Heart left ventricle (tissue), 16 donors: Measurements from ENCODE around the gene HAUS7. TPM values are rescaled to one million over a fixed set of nuclear protein-coding genes. Genes with fewer than 3 reads are reported as not detected.

Experiments
- ATAC-seq, 4 donors: fragments of 200-7000 bp; cut with Tn5 transposase; one replicate each; pipeline ENCODE4 v1.9.1; 2020 to 2022; ENCODE audit warnings: moderate library complexity in 4 of 4, mild to moderate bottlenecking in 3 of 4, moderate number of reproducible peaks in 1 of 4
- DNase-seq, 5 donors: peaks; one replicate each; pipeline ENCODE4 v3.0.0-alpha.2; 2020
- H3K27ac ChIP-seq, 12 donors: fragments of 200-600 bp; sonication (generic) in 4 of 12; one replicate each; pipeline versions ENCODE4 v1.5.0 to v1.8.0; 2016 to 2022; ENCODE audit warnings: mild to moderate bottlenecking in 2 of 12
- H3K27me3 ChIP-seq, 9 donors: fragments of 200-600 bp; sonication (generic) in 2 of 9; one replicate each; pipeline versions ENCODE4 v1.5.1 to v1.8.0; 2016 to 2022; ENCODE audit warnings: mild to moderate bottlenecking in 3 of 9
- H3K36me3 ChIP-seq, 9 donors: fragments of 200-600 bp; sonication (generic) in 2 of 9; one replicate each; pipeline versions ENCODE4 v1.5.0 to v1.8.0; 2018 to 2022; ENCODE audit warnings: mild to moderate bottlenecking in 2 of 9
- H3K4me1 ChIP-seq, 12 donors: fragments of 200-600 bp; sonication (generic) in 4 of 12; one replicate each; pipeline versions ENCODE4 v1.5.0 to v1.8.0; 2016 to 2022; ENCODE audit warnings: mild to moderate bottlenecking in 3 of 12
- H3K4me3 ChIP-seq, 12 donors: fragments of 200-600 bp; sonication (generic) in 4 of 12; one replicate each; pipeline versions ENCODE4 v1.5.0 to v1.8.0; 2017 to 2022; ENCODE audit warnings: mild to moderate bottlenecking in 9 of 12, moderate library complexity in 4 of 12
- H3K9me3 ChIP-seq, 12 donors: fragments of 200-600 bp; sonication (generic) in 4 of 12; one replicate each; pipeline versions ENCODE4 v1.5.0 to v1.8.0; 2016 to 2022; ENCODE audit warnings: mild to moderate bottlenecking in 1 of 12
- POLR2A ChIP-seq, 2 donors: fragments of 450-650 bp; IDR thresholded peaks; one replicate each; pipeline ENCODE4 v1.6.1; 2017; ENCODE audit warnings: antibody characterized with exemption in 2 of 2, mild to moderate bottlenecking in 2 of 2, moderate library complexity in 2 of 2
- WGBS, 4 donors: extraction: QIAGEN DNeasy Blood & Tissue Kit in 2 of 4; methylation state at CpG; one replicate each; pipeline versions ENCODE4 v1.1.5 to v1.1.7; 2013 to 2018; 5-methylcytosine and 5-hydroxymethylcytosine counted together
- intact Hi-C, 10 donors: fragments of 100-400 bp; cut with DNase I; formaldehyde crosslinking; loops; one replicate each; pipeline versions ENCODE4 v1.11.1 to v1.14.2; 2022
- polyA plus RNA-seq, 2 donors: library from polyadenylated mRNA; stranded (reverse); fragments of 200-250 nt; gene quantifications; one replicate each; pipeline ENCODE4 v1.2.3, GENCODE V29; 2013
- total RNA-seq, 9 donors: library from RNA; depleted of rRNA in 2 of 9; stranded (reverse); fragments of >200 nt in 2 of 9; fragmentation: NEBNext Ultra II Directional in 3 of 9; extraction: Animal tissue kit (Norgen Biotek cat#: 25700) in 3 of 9; gene quantifications; one replicate each; pipeline versions ENCODE4 v1.1.0 to v1.2.4, GENCODE V29; 2016 to 2023
- TF ChIP-seq, protein P1 (sequence below), 12 donors: fragments of 200-600 bp; sonication (generic) in 4 of 12; IDR thresholded peaks; one replicate each; pipeline versions ENCODE4 v1.5.0 to v1.8.0; 2018 to 2022; ENCODE audit warnings: antibody characterized with exemption in 12 of 12, mild to moderate bottlenecking in 5 of 12
- donor health status: ischemic (EF 13 %, LVEDD 7.1; RV severe dilation, severe dysfunction).
- donor health status: healthy with polysubstance abuse.
- donor health status: DM: no; HTN: yes; CAD: no.
- donor health status: DM: no; HTN: no; CAD: no.
- donor health status: ischemic (EF 25% LVEDD 6.9; RV normal size, moderate dysfunction).
- donor health status: ischemic (EF 25% LVEDD 5.7; RV mildly dilated, moderate dysfunction).
- donor health status: healthy.
- donor health status: DM: yes; HTN: yes; CAD: no.
- donor health status: ischemic (EF 35%, LVEDD 5.7; RV mildly dilated, moderate dysfunction).
- donor health status: nonischemic (EF 11% LVEDD 7.7; RV severe dilation, severe dysfunction).
- donor health status: DM: yes; HTN: yes; CAD: no.
- donor health status: PGD.
- donor health status: ischemic (EF 29% LVEDD 5.4; RV normal size, mild dysfunction).
- donor health status: nonischemic (EF 23%, LVEDD 6.1; RV moderate dilation, normal function).

HAUS7 gene
- total and polyA plus RNA-seq, 11 donors = 15.3 to 28.2 (median 20.2) TPM

DNA sequence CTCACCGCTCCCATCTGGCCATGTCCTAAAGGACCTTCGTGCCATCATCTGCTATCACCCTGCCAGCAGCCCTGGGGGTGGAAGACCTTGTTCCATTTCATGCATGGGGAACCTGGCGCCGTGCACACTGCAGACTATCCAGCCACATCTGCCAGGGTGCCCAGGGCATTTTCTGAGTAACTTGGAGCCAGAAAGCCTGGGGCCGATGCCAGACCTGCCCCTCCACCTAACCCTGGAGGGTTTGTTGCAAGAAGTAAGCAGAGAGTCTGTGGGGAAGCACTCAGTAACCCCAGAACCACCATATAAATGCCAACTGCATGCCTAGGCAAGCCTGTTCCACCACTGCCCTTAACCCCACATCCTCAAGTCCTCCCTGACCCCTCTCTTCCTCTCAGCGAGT is 7.3 kb downstream of the HAUS7 start:
- 86 to 94% (median 93%) methylated on average over 1 to 6 of the region's 6 CpGs for WGBS, 4 donors
- Histone ChIP-seq H3K27me3 (no peaks in the 10 kb centered on the region), H3K4me3 (no peak overlapping the region), H3K9me3 (no peaks in the 10 kb centered on the region), H3K36me3 (peaks cover 0 to 20% (median 0%) of the 10 kb centered on the region in 9 donors), H3K27ac (no peak overlapping the region), H3K4me1 (no peaks in the 10 kb centered on the region)
- ATAC-seq = no peak
- intact Hi-C loops = loop anchor here in 3 of 10 donors (5.0 to 10.0 kb wide), 2 partner anchors 44 to 518 kb away; no protein-coding TSS in a partner anchor
- TF ChIP-seq, protein P1, sequence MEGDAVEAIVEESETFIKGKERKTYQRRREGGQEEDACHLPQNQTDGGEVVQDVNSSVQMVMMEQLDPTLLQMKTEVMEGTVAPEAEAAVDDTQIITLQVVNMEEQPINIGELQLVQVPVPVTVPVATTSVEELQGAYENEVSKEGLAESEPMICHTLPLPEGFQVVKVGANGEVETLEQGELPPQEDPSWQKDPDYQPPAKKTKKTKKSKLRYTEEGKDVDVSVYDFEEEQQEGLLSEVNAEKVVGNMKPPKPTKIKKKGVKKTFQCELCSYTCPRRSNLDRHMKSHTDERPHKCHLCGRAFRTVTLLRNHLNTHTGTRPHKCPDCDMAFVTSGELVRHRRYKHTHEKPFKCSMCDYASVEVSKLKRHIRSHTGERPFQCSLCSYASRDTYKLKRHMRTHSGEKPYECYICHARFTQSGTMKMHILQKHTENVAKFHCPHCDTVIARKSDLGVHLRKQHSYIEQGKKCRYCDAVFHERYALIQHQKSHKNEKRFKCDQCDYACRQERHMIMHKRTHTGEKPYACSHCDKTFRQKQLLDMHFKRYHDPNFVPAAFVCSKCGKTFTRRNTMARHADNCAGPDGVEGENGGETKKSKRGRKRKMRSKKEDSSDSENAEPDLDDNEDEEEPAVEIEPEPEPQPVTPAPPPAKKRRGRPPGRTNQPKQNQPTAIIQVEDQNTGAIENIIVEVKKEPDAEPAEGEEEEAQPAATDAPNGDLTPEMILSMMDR (IDR thresholded peaks at IDR 0.05) = no peak
- no peak for TF ChIP-seq POLR2A (IDR thresholded peaks at IDR 0.05)
- peak in 1 of 5 donors; percentile 10 for DNase-seq

DNA sequence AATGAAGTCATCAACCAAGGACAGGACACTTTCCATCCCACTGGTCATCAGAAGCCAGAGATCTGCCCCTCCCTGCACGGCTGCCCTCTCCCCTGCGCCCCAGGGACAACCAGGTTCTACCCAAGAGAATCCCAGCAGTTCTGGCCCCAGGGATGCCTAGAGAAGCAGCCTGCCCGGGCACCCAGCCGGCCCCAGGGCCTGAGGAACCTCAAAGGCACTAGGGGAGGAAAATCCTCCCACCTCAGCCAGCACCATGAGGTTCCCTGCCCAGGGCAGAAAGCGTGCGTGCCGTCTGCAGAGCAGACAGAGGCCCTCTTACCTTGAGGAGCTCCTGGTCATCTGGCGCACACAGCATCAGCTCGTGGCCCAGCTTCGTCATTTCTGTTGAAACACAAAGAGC is 8.1 kb downstream of the HAUS7 start:
- Histone ChIP-seq H3K9me3 (no peaks in the 10 kb centered on the region), H3K36me3 (peaks cover 0 to 20% (median 0%) of the 10 kb centered on the region in 9 donors), H3K27me3 (no peaks in the 10 kb centered on the region), H3K4me1 (no peaks in the 10 kb centered on the region), H3K4me3 (no peak overlapping the region), H3K27ac (no peak overlapping the region)
- ATAC-seq (no peak), DNase-seq (peak in 2 of 5 donors; percentile 12 to 22)
- WGBS, 4 donors = 87 to 93% (median 92%) methylated on average over 8 to 10 of the region's 10 CpGs
- intact Hi-C loops = loop anchor here in 3 of 10 donors (5.0 to 10.0 kb wide), 2 partner anchors 45 to 517 kb away; no protein-coding TSS in a partner anchor
- TF ChIP-seq, protein P1 (IDR thresholded peaks at IDR 0.05) = no peak
- TF ChIP-seq POLR2A (IDR thresholded peaks at IDR 0.05) = no peak

DNA sequence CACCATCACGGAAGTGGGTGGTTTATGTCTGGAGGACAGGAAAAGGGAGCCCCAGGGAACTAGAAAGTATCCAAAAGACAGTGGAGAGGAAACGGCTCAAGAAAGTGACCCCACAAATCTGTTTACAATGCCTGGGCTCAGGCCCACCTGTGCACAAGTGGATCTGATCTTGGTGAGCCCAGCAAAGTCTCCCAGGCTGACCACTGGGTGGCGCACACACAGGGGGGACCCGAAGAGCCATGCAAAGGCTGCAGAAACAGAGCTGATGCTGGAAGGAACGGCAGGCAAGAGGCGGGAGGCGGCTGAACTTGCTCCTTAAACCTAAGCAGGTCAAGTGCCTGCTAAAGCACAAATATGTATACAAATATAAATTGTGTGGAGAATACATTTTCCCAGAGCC is 9.6 kb downstream of the HAUS7 start:
- 51 to 58% (median 54%) methylated on average over 7 of the region's 7 CpGs for WGBS, 4 donors
- H3K36me3 ChIP-seq = peaks cover 0 to 20% (median 0%) of the 10 kb centered on the region in 9 donors
- peak in 1 of 4 donors; percentile 45 for ATAC-seq
- no peaks in the 10 kb centered on the region for H3K27me3 ChIP-seq
- no peaks in the 10 kb centered on the region for H3K9me3 ChIP-seq
- intact Hi-C loops = loop anchor here in 3 of 10 donors (5.0 to 10.0 kb wide), 2 partner anchors 46 to 516 kb away; no protein-coding TSS in a partner anchor
- DNase-seq = peak in 4 of 5 donors; percentile 25 to 64 (median 40)
- peaks cover 0 to 6% (median 0%) of the 10 kb centered on the region in 12 donors for H3K4me1 ChIP-seq
- H3K27ac ChIP-seq = no peak overlapping the region
- no peak overlapping the region for H3K4me3 ChIP-seq
- no peak for TF ChIP-seq POLR2A (IDR thresholded peaks at IDR 0.05)
- TF ChIP-seq, protein P1 (IDR thresholded peaks at IDR 0.05) = peak; percentile 32 to 62 (median 46)

DNA sequence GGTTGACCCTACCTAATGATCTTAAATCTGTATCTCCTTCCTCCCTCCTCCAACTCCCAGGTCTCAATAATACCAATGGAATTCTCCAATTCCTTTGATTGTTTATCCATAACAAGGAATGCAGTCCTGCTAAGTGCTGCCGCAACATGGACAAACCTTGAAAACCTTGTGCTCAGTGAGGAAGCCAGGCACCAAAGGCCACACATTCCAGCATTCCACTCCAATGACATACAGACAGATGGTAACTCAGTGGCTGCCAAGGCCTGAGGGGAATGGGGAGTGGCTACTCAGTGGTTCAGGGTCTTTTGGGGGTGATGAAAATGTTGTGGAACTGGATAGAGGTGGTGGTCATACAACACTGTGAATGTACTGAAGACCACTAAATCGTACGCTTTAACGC is 10.4 kb downstream of the HAUS7 start:
- no peak for ATAC-seq
- Histone ChIP-seq H3K36me3 (peaks cover 0 to 24% (median 3%) of the 10 kb centered on the region in 9 donors), H3K4me3 (no peak overlapping the region), H3K27me3 (no peaks in the 10 kb centered on the region), H3K9me3 (no peaks in the 10 kb centered on the region), H3K4me1 (peaks cover 0 to 6% (median 0%) of the 10 kb centered on the region in 12 donors), H3K27ac (no peak overlapping the region)
- WGBS, 4 donors = 84 to 88% (median 86%) methylated on average over 4 of the region's 4 CpGs
- intact Hi-C loops = loop anchor here in 4 of 10 donors (5.0 to 10.0 kb wide), 3 partner anchors 45 to 515 kb away; no protein-coding TSS in a partner anchor
- DNase-seq = peak in 2 of 5 donors; percentile 12 to 14
- TF ChIP-seq, protein P1 (IDR thresholded peaks at IDR 0.05) = no peak
- no peak for TF ChIP-seq POLR2A (IDR thresholded peaks at IDR 0.05)
